Endothelial cell of umbilical vein (primary cell): ENCODE results near the gene UBAP1. TPM values are rescaled to one million over a fixed set of nuclear protein-coding genes. Genes with fewer than 3 reads are reported as not detected.

Experiments used
- BruUV-seq: library from RNA; stranded (reverse); fragments of 400-500 nt; replicated peaks from 2 replicates; lab custom pipeline; 2021; lab: Mats Ljungman, UMichigan
- CTCF ChIA-PET: fragments of 300-600, 350-600 bp; sonication (Branson Sonifier 250); formaldehyde crosslinking; loops from one replicate; lab custom pipeline; 2021; ENCODE audit warnings: antibody characterized with exemption, inconsistent platforms; lab: Charles Lee
- POLR2A ChIA-PET: fragments of 300-600, 350-600 bp; sonication (Branson Sonifier 250); formaldehyde crosslinking; loops from one replicate; lab custom pipeline; 2021; ENCODE audit warnings: antibody characterized with exemption, inconsistent platforms; lab: Charles Lee
- DNase-seq: peaks from one replicate; pipeline ENCODE4 v3.0.0-alpha.2; 2011; ENCODE audit warnings: low read depth, low spot score
- FAIRE-seq: peaks from 2 replicates; lab custom pipeline; 2011; peaks lifted over from hg19 to GRCh38; lab: Jason Lieb, UNC
- H2AFZ ChIP-seq: 2 replicates; pipeline ENCODE4 v1.6.0; 2012; ENCODE audit warnings: low read depth, low read length, control low read depth, inconsistent platforms
- H3K27ac ChIP-seq: 2 replicates; pipeline ENCODE4 v1.5.1; 2011; ENCODE audit warnings: low read depth, mild to moderate bottlenecking, control low read depth, low read length, moderate library complexity; ENCODE audit not compliant: insufficient read depth
- H3K27me3 ChIP-seq, 2 experiments: 2 replicates each; pipeline versions ENCODE4 v1.6.0 to v1.6.1; 2011; ENCODE audit warnings: low read length in 2 of 2, mixed read lengths in 1 of 2; ENCODE audit not compliant: control insufficient read depth in 2 of 2, insufficient read depth in 2 of 2
- H3K36me3 ChIP-seq, 2 experiments: 2 replicates in 1 of 2; 3 replicates in 1 of 2; pipeline ENCODE4 v1.5.1; 2011; ENCODE audit warnings: low read length in 2 of 2, mild to moderate bottlenecking in 1 of 2, moderate library complexity in 1 of 2; ENCODE audit not compliant: control insufficient read depth in 2 of 2, insufficient read depth in 2 of 2; ENCODE audit errors: extremely low read depth in 1 of 2
- H3K4me1 ChIP-seq: 3 replicates; pipeline ENCODE4 v1.5.1; 2011; ENCODE audit warnings: mild to moderate bottlenecking, low read length; ENCODE audit not compliant: control insufficient read depth, insufficient read depth; ENCODE audit errors: extremely low read depth
- H3K4me2 ChIP-seq: 2 replicates; pipeline ENCODE4 v1.6.1; 2011; ENCODE audit warnings: low read length, control low read depth, mixed read lengths; ENCODE audit not compliant: insufficient read depth
- H3K4me3 ChIP-seq, 3 experiments: fragments of 200-600 bp in 1 of 3; sonication (generic), shearing (Covaris generic) in 1 of 3; replicated peaks in 1 of 3; 2 replicates each; pipeline ENCODE4 v1.5.1; 2011 to 2016; ENCODE audit warnings: control low read depth in 3 of 3, low read length in 3 of 3, mild to moderate bottlenecking in 2 of 3, inconsistent platforms in 1 of 3, low read depth in 1 of 3, moderate library complexity in 1 of 3; ENCODE audit not compliant: insufficient read depth in 1 of 3
- H3K79me2 ChIP-seq: 2 replicates; pipeline ENCODE4 v1.6.0; 2012; ENCODE audit warnings: low read length, inconsistent platforms; ENCODE audit not compliant: control insufficient read depth, insufficient read depth
- H3K9ac ChIP-seq: replicated peaks from 2 replicates; pipeline ENCODE3; 2011; ENCODE audit warnings: low read length, control low read depth; ENCODE audit not compliant: insufficient read depth; ENCODE audit errors: extremely low read depth
- H3K9me1 ChIP-seq: replicated peaks from 3 replicates; pipeline ENCODE4 v1.6.0; 2011; ENCODE audit warnings: mild to moderate bottlenecking, low read length; ENCODE audit not compliant: control insufficient read depth, insufficient read depth; ENCODE audit errors: extremely low read depth
- H3K9me3 ChIP-seq: replicated peaks from 2 replicates; pipeline ENCODE4 v1.5.1; 2012; ENCODE audit warnings: low read length, inconsistent platforms; ENCODE audit not compliant: control insufficient read depth, insufficient read depth
- H4K20me1 ChIP-seq: replicated peaks from 2 replicates; pipeline ENCODE3; 2011; ENCODE audit warnings: mild to moderate bottlenecking, low read length; ENCODE audit not compliant: control insufficient read depth, insufficient read depth; ENCODE audit errors: extremely low read depth
- CTCF ChIP-seq, 2 donors: IDR thresholded peaks; 1 replicate in 1 of 2; 2 replicates in 1 of 2; pipeline ENCODE4 v1.5.1; 2011; ENCODE audit warnings: low read length in 2 of 2, mild to moderate bottlenecking in 2 of 2, moderate library complexity in 2 of 2, control low read depth in 1 of 2, inconsistent platforms in 1 of 2, low read depth in 1 of 2; ENCODE audit not compliant: insufficient read depth in 1 of 2; ENCODE audit errors: extremely low read depth in 1 of 2
- EZH2 ChIP-seq: IDR thresholded peaks from 2 replicates; pipeline ENCODE4 v1.6.1; 2012; ENCODE audit warnings: borderline replicate concordance, low read depth, mild to moderate bottlenecking, moderate library complexity, low read length, inconsistent platforms; ENCODE audit not compliant: severe bottlenecking
- FOS ChIP-seq: IDR thresholded peaks from 2 replicates; pipeline ENCODE4 v1.6.1; 2011; ENCODE audit warnings: mild to moderate bottlenecking, low read length, moderate library complexity, borderline replicate concordance; ENCODE audit not compliant: insufficient read depth
- GATA2 ChIP-seq: IDR thresholded peaks from 2 replicates; pipeline ENCODE4 v1.7.0; 2011; ENCODE audit warnings: low read depth, mild to moderate bottlenecking, moderate library complexity, mixed read lengths, low read length; ENCODE audit not compliant: insufficient read length, insufficient read depth
- JUN ChIP-seq: IDR thresholded peaks from 2 replicates; pipeline ENCODE4 v1.6.1; 2011; ENCODE audit warnings: borderline replicate concordance, low read depth; ENCODE audit not compliant: insufficient read length, insufficient read depth
- MAX ChIP-seq: IDR thresholded peaks from 2 replicates; pipeline ENCODE4 v1.6.1; 2011; ENCODE audit not compliant: insufficient read depth, insufficient read length
- MYC ChIP-seq: IDR thresholded peaks from one replicate; pipeline ENCODE4 v1.6.1; 2011; ENCODE audit warnings: mild to moderate bottlenecking, low read depth, low read length
- POLR2A ChIP-seq: IDR thresholded peaks from 2 replicates; pipeline ENCODE4 v1.6.1; 2012; ENCODE audit warnings: low read depth, mild to moderate bottlenecking, control low read depth, low read length
- POLR2AphosphoS5 ChIP-seq: IDR thresholded peaks from 2 replicates; pipeline ENCODE4 v1.6.1; 2012; ENCODE audit warnings: low read depth, mild to moderate bottlenecking, control low read depth, low read length, moderate library complexity; ENCODE audit not compliant: insufficient read depth
- dilution Hi-C: fragments of 300-500 bp; cut with MboI; formaldehyde crosslinking; loops from one replicate; pipeline ENCODE4 v1.15.0; 2019; ENCODE audit warnings: low sequenced_read_pairs; ENCODE audit not compliant: extremely low pct_ligation_motif_present
- intact Hi-C: fragments of 100-400 bp; cut with micrococcal nuclease; formaldehyde crosslinking; loops from one replicate; pipeline ENCODE4 v1.10.0; 2022
- polyA plus RNA-seq, 4 experiments: library from polyadenylated mRNA; depleted of rRNA in 3 of 4; stranded (reverse) in 3 of 4; unstranded in 1 of 4; fragments of >200 nt; gene quantifications; 2 replicates each; pipeline versions ENCODE4 v1.2.1 to v1.2.3, GENCODE V29; 2011 to 2012; ENCODE audit warnings: missing spikeins in 1 of 4
- total RNA-seq: library from RNA; stranded (reverse); gene quantifications from 2 replicates; pipeline ENCODE4 v1.2.3, GENCODE V29; 2021

Gene UBAP1
- total and polyA plus RNA-seq, 2 donors (not counting 3 experiments of a cell fraction or from before 2014, with no cell fraction given), result 38.8 TPM

DNA sequence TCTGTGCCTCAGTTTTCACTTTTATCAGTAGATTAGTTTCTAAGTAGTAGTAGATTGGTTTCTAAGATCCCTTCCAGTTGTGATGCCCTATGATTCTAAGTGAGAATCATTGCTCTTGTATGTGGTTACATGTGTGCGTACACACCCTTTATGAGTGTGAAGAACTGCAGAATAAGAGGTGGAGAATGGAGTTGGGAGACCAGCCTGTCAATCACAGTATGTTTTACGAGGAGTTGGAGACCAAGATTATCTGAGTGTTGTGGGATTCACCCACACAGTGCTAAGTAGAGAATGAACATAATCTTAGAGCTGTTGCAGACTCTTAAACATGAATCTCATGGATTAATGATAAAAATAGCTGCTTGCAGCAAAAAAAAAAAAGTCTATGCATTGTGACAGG lies 112.6 kb downstream of the UBAP1 start:
- ChIA-PET CTCF (interaction anchor here (0.8 to 1.8 kb wide), 3 partner anchors 9 to 36 kb away, joined by 3 to 6 read pairs (median 5); no protein-coding TSS in a partner anchor), POLR2A (no interaction called here)
- H2AFZ ChIP-seq, result no peak overlapping the region
- H4K20me1 ChIP-seq, result no peaks in the 10 kb centered on the region
- H3K27me3 ChIP-seq, result no peaks in the 10 kb centered on the region
- H3K9ac ChIP-seq, result no peak overlapping the region
- H3K4me2 ChIP-seq, result no peak overlapping the region
- no peak for FAIRE-seq
- H3K4me1 ChIP-seq, result peaks cover 7% of the 10 kb centered on the region
- dilution Hi-C loops, result no loop called here
- H3K27ac ChIP-seq, result no peak overlapping the region
- DNase-seq, result no peak
- H3K36me3 ChIP-seq, result no peaks in the 10 kb centered on the region
- TF ChIP-seq JUN (no peak), EZH2 (no peak), CTCF (IDR thresholded peaks at IDR 0.05; ENCODE audit: extremely low read depth in 1 of 2, insufficient read depth in 1 of 2, low read depth in 1 of 2, low read length in 2 of 2) (no peak), MYC (no peak), POLR2AphosphoS5 (no peak), GATA2 (no peak), MAX (no peak), POLR2A (no peak), FOS (no peak)
- no peaks in the 10 kb centered on the region for H3K9me3 ChIP-seq
- H3K9me1 ChIP-seq, result no peaks in the 10 kb centered on the region
- no peaks in the 10 kb centered on the region for H3K79me2 ChIP-seq
- no peak overlapping the region for H3K4me3 ChIP-seq
- intact Hi-C loops, result no loop called here
- BruUV-seq, result no TSS peak
